PC-9 (cell line): ENCODE results near the gene RPL28. TPM values are rescaled to one million over a fixed set of nuclear protein-coding genes. Genes with fewer than 3 reads are reported as not detected.

ENCODE experiments used
- BruUV-seq: library from RNA; stranded (reverse); fragments of 400-500 nt; replicated peaks from 2 replicates; lab custom pipeline; 2021; lab: Mats Ljungman, UMichigan
- CTCF ChIA-PET: fragments of 300-600 bp; sonication (Branson Sonifier 250); formaldehyde crosslinking; loops from one replicate; lab custom pipeline; 2022; ENCODE audit warnings: antibody characterized with exemption; lab: Charles Lee
- POLR2A ChIA-PET: fragments of 300-600 bp; sonication (Branson Sonifier 250); formaldehyde crosslinking; loops from one replicate; lab custom pipeline; 2022; ENCODE audit warnings: antibody characterized with exemption; ENCODE audit not compliant: unreplicated experiment; lab: Charles Lee
- DNase-seq, 2 experiments: peaks; one replicate each; pipeline versions ENCODE4 v3.0.0 to v3.0.0-alpha.2; 2015 to 2022; ENCODE audit warnings: mixed read lengths in 1 of 2
- H2AFZ ChIP-seq: fragments of 200-600 bp; sonication (generic); 2 replicates; pipeline ENCODE4 v1.8.1; 2017; ENCODE audit warnings: antibody characterized with exemption
- H3F3A ChIP-seq: fragments of 200-600 bp; sonication (generic); 2 replicates; pipeline ENCODE4 v1.8.1; 2017; ENCODE audit warnings: antibody characterized with exemption, mild to moderate bottlenecking, low read depth; ENCODE audit not compliant: insufficient read depth
- H3K27ac ChIP-seq: fragments of 200-600 bp; sonication (generic); 2 replicates; pipeline ENCODE4 v1.6.1; 2016; ENCODE audit warnings: mixed run types
- H3K27me3 ChIP-seq: fragments of 200-600 bp; sonication (generic); 2 replicates; pipeline ENCODE4 v1.6.1; 2016; ENCODE audit warnings: low read depth, mixed run types; ENCODE audit not compliant: insufficient read depth
- H3K36me3 ChIP-seq: fragments of 200-600 bp; sonication (generic); 2 replicates; pipeline ENCODE4 v1.6.1; 2016; ENCODE audit warnings: low read depth, mixed run types
- H3K4me1 ChIP-seq: fragments of 200-600 bp; sonication (generic); replicated peaks from 2 replicates; pipeline ENCODE4 v1.6.1; 2016; ENCODE audit warnings: mixed run types; ENCODE audit not compliant: insufficient read depth
- H3K4me2 ChIP-seq: fragments of 200-600 bp; sonication (generic); 2 replicates; pipeline ENCODE4 v1.6.1; 2017; ENCODE audit warnings: mixed run types
- H3K4me3 ChIP-seq: fragments of 200-600 bp; sonication (generic); 2 replicates; pipeline ENCODE4 v1.6.1; 2016; ENCODE audit warnings: mixed run types
- H3K79me2 ChIP-seq: fragments of 200-600 bp; sonication (generic); 2 replicates; pipeline ENCODE4 v1.6.1; 2017; ENCODE audit warnings: low read depth, mixed run types
- H3K9me2 ChIP-seq: fragments of 200-600 bp; sonication (generic); 2 replicates; pipeline ENCODE4 v1.8.1; 2017; ENCODE audit warnings: mild to moderate bottlenecking; ENCODE audit not compliant: insufficient read depth
- H3K9me3 ChIP-seq: fragments of 200-600 bp; sonication (generic); 2 replicates; pipeline ENCODE4 v1.8.1; 2016; ENCODE audit warnings: low read depth; ENCODE audit not compliant: insufficient read depth
- H4K20me1 ChIP-seq: fragments of 200-600 bp; sonication (generic); 2 replicates; pipeline ENCODE4 v1.8.1; 2017; ENCODE audit not compliant: insufficient read depth
- CTCF ChIP-seq: fragments of 200-600 bp; sonication (generic); conservative IDR thresholded peaks from 2 replicates; pipeline ENCODE4 v1.6.1; 2017; ENCODE audit warnings: mixed run types, antibody characterized with exemption, mild to moderate bottlenecking, moderate library complexity
- EZH2 ChIP-seq: fragments of 200-600 bp; sonication (generic); IDR thresholded peaks from 2 replicates; pipeline ENCODE4 v1.8.0; 2017; ENCODE audit warnings: antibody characterized with exemption, low read depth
- intact Hi-C: fragments of 100-400 bp; cut with micrococcal nuclease; formaldehyde crosslinking; loops from one replicate; pipeline ENCODE4 v1.10.0; 2022; ENCODE audit not compliant: unreplicated experiment
- total RNA-seq: library from RNA; stranded (reverse); gene quantifications from 2 replicates; pipeline ENCODE4 v1.2.3, GENCODE V29; 2021

Gene RPL28
- total RNA-seq, 1 experiment from 2014 or later = 2,433 TPM

GRCh38 chr19:55373306-55373992 lies 12.3 kb upstream of the RPL28 start:
- Histone ChIP-seq H3K4me2 (peak overlapping the region; percentile 71), H3K9me2 (no peaks in the 10 kb centered on the region), H3K27ac (no peak overlapping the region), H3K4me3 (no peak overlapping the region), H3F3A (peaks cover 47% of the 10 kb centered on the region; the same call in 1 of the 2 replicates), H3K9me3 (no peaks in the 10 kb centered on the region), H3K36me3 (no peaks in the 10 kb centered on the region), H3K27me3 (peaks cover 5% of the 10 kb centered on the region; the same call in 1 of the 2 replicates), H3K79me2 (no peaks in the 10 kb centered on the region), H2AFZ (no peak overlapping the region), H3K4me1 (peaks cover 50% of the 10 kb centered on the region), H4K20me1 (peaks cover 15% of the 10 kb centered on the region)
- CTCF ChIA-PET = interaction anchor here (0.6 to 0.7 kb wide), 3 partner anchors 130 to 233 kb away, joined by 3 read pairs; no protein-coding TSS in a partner anchor
- TF ChIP-seq EZH2 (no peak), CTCF (no peak)
- POLR2A ChIA-PET = interaction anchor here (0.6 to 1.2 kb wide), 4 partner anchors 30 to 100 kb away, joined by 3 to 15 read pairs (median 10); partner anchors contain the start of gene KMT5C
- intact Hi-C loops = no loop called here
- peak in 1 of 2 experiments; percentile 59 for DNase-seq
- no TSS peak for BruUV-seq

GRCh38 chr19:55373993-55374757 lies 11.6 kb upstream of the RPL28 start:
- ChIA-PET POLR2A (interaction anchor here (0.6 kb wide), 1 partner anchor 12 kb away, joined by 4 read pairs; no protein-coding TSS in a partner anchor), CTCF (interaction anchor here (0.6 to 0.7 kb wide), 2 partner anchors 94 to 146 kb away, joined by 3 to 6 read pairs; no protein-coding TSS in a partner anchor)
- Histone ChIP-seq H3K4me1 (peaks cover 50% of the 10 kb centered on the region), H3K27me3 (peaks cover 5% of the 10 kb centered on the region; the same call in 1 of the 2 replicates), H3F3A (peaks cover 45% of the 10 kb centered on the region; the same call in 1 of the 2 replicates), H3K9me3 (no peaks in the 10 kb centered on the region), H3K9me2 (no peaks in the 10 kb centered on the region), H3K36me3 (no peaks in the 10 kb centered on the region), H3K27ac (no peak overlapping the region), H4K20me1 (peaks cover 15% of the 10 kb centered on the region), H2AFZ (no peak overlapping the region), H3K4me3 (peak overlapping the region; percentile 28; the same call in 1 of the 2 replicates), H3K79me2 (no peaks in the 10 kb centered on the region), H3K4me2 (peak overlapping the region; percentile 71)
- DNase-seq = peak in 1 of 2 experiments; percentile 39
- TF ChIP-seq EZH2 (no peak), CTCF (no peak)
- intact Hi-C loops = no loop called here
- BruUV-seq = no TSS peak

- intact Hi-C loops = no loop called here
- H3K36me3 ChIP-seq = 0 out of 2 replicates have a peak, but pooled peaks cover 6% of the 10 kb centered on the region
- ChIA-PET CTCF (no interaction called here), POLR2A (interaction anchor here (0.5 kb wide), 1 partner anchor 13 kb away, joined by 5 read pairs; the partner anchor contains the start of gene GARIN5B)
- no peak within 1 kb of the TSS for H2AFZ ChIP-seq
- H3K27me3 ChIP-seq = no peaks in the 10 kb centered on the region
- no peak for TF ChIP-seq EZH2
- no peak for TF ChIP-seq CTCF
- H3K27ac ChIP-seq = no peak within 1 kb of the TSS
- H3K9me3 ChIP-seq = no peaks in the 10 kb centered on the region
- H3K4me2 ChIP-seq = no peak within 1 kb of the TSS
- H3F3A ChIP-seq = peaks cover 53% of the 10 kb centered on the region; the same call in 1 of the 2 replicates
- peaks cover 38% of the 10 kb centered on the region for H3K4me1 ChIP-seq
- peak in 1 of 2 experiments; percentile 70 for DNase-seq
- no peaks in the 10 kb centered on the region for H3K9me2 ChIP-seq
- H3K4me3 ChIP-seq = no peak within 1 kb of the TSS
- H4K20me1 ChIP-seq = peaks cover 15% of the 10 kb centered on the region
- peaks cover 1% of the 10 kb centered on the region for H3K79me2 ChIP-seq
- BruUV-seq = no TSS peak
Measured at GRCh38 chr19:55376241-55376933, 9.3 kb upstream of the RPL28 start, which contains the start of gene TMEM190. Gene TMEM190 (plus strand): TSS chr19:55376826. CDS start chr19:55376854, 28 bp downstream.
